ELR (cell line): ENCODE measurements around the gene GALNT14.

Experiments
- DNase-seq: peaks from one replicate; pipeline ENCODE4 v3.0.0-alpha.2; 2015; ENCODE audit warnings: low read depth

Gene GALNT14

GRCh38 chr2:30888852-30889409 is 249.3 kb downstream of the GALNT14 start:
- no peak for DNase-seq

- no peak for DNase-seq
Measured at GRCh38 chr2:30886080-30886479, 252.2 kb downstream of the GALNT14 start.

GRCh38 chr2:30883822-30884221 is 254.4 kb downstream of the GALNT14 start:
- no peak for DNase-seq

- DNase-seq, result no peak
Measured at GRCh38 chr2:30883184-30883583, 255.1 kb downstream of the GALNT14 start.

GRCh38 chr2:30880516-30880915 is 257.7 kb downstream of the GALNT14 start:
- DNase-seq, result no peak

- DNase-seq, result no peak
Measured at GRCh38 chr2:30877833-30878232, 260.4 kb downstream of the GALNT14 start.

- DNase-seq, result no peak
Measured at GRCh38 chr2:30872797-30873196, 265.4 kb downstream of the GALNT14 start.

GRCh38 chr2:30871980-30872789 is 266.1 kb downstream of the GALNT14 start:
- DNase-seq, result no peak

- no peak for DNase-seq
Measured at GRCh38 chr2:30871440-30871839, 266.8 kb downstream of the GALNT14 start.

- DNase-seq, result no peak
Measured at GRCh38 chr2:30869988-30870387, 268.3 kb downstream of the GALNT14 start.

GRCh38 chr2:30867385-30867784 is 270.9 kb downstream of the GALNT14 start:
- DNase-seq, result no peak

GRCh38 chr2:30866974-30867373 is 271.3 kb downstream of the GALNT14 start:
- no peak for DNase-seq

- DNase-seq, result no peak
Measured at GRCh38 chr2:30865892-30866681, 272.2 kb downstream of the GALNT14 start.

- DNase-seq, result no peak
Measured at GRCh38 chr2:30865243-30865642, 273.0 kb downstream of the GALNT14 start.

GRCh38 chr2:30862054-30862651 is 276.1 kb downstream of the GALNT14 start:
- peak; percentile 79 for DNase-seq

GRCh38 chr2:30860726-30861125 is 277.5 kb downstream of the GALNT14 start:
- DNase-seq, result no peak
